CD4-positive, alpha-beta T cell treated with Interleukin-2 at 100 ng/mL for 4 hours (primary cell): ENCODE data around the gene CDCP1.

Experiments used
- DNase-seq: peaks from one replicate; pipeline ENCODE4 v3.0.0-alpha.2; 2020; ENCODE audit warnings: low spot score

CDCP1 gene, protein sequence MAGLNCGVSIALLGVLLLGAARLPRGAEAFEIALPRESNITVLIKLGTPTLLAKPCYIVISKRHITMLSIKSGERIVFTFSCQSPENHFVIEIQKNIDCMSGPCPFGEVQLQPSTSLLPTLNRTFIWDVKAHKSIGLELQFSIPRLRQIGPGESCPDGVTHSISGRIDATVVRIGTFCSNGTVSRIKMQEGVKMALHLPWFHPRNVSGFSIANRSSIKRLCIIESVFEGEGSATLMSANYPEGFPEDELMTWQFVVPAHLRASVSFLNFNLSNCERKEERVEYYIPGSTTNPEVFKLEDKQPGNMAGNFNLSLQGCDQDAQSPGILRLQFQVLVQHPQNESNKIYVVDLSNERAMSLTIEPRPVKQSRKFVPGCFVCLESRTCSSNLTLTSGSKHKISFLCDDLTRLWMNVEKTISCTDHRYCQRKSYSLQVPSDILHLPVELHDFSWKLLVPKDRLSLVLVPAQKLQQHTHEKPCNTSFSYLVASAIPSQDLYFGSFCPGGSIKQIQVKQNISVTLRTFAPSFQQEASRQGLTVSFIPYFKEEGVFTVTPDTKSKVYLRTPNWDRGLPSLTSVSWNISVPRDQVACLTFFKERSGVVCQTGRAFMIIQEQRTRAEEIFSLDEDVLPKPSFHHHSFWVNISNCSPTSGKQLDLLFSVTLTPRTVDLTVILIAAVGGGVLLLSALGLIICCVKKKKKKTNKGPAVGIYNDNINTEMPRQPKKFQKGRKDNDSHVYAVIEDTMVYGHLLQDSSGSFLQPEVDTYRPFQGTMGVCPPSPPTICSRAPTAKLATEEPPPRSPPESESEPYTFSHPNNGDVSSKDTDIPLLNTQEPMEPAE

GRCh38 chr3:45145681-45146614, at the start of gene CDCP1:
TSS of gene CDCP1 (minus strand) at chr3:45146378. CDS start at chr3:45146287, 91 bp downstream.
- DNase-seq, result no peak

DNA sequence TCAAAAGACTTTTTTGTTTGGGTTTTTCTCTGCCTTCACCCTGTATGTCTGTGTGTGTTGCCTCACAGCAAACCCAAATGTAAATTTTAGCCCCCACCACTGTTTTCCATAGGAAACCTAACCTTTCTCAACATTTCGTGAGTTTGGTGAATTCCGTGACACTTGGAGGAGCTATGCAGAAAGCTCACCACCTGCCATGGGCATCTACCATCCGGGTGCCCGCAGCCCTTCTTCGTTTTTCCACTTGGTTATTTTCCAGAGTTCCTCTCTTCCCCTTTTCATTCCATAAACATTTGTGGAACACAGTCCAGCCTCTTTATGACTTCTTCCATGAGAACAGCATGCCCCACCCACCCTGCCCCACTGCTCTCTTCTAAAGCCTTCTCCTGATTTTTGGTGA, 48.6 kb upstream of the CDCP1 start:
- DNase-seq, result no peak

DNA sequence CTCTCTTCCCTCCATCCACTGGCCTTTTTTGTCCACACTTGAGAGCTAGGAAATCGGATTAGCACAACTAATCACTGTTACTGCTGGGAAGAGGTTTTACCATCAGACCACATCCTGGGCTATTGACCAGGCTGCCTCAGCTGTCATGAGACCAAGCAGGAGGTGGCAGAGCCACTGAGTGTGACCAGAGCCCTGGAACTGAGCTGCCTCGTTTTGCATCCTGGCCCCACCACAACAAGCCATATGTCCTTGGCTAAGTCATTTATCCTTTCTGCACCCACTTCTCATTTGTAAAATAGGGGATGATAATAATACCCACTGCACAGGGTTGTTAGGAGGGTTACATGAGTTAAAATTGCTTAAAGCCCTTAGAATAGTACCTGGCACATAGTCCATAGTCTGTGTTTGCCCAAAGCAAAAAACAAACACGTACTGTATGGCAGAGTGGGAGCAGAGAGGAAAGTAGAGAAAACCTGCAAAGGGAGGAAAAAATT, 45.8 kb upstream of the CDCP1 start:
- no peak for DNase-seq

GRCh38 chr3:45191424-45191823, 45.2 kb upstream of the CDCP1 start:
- no peak for DNase-seq

DNA sequence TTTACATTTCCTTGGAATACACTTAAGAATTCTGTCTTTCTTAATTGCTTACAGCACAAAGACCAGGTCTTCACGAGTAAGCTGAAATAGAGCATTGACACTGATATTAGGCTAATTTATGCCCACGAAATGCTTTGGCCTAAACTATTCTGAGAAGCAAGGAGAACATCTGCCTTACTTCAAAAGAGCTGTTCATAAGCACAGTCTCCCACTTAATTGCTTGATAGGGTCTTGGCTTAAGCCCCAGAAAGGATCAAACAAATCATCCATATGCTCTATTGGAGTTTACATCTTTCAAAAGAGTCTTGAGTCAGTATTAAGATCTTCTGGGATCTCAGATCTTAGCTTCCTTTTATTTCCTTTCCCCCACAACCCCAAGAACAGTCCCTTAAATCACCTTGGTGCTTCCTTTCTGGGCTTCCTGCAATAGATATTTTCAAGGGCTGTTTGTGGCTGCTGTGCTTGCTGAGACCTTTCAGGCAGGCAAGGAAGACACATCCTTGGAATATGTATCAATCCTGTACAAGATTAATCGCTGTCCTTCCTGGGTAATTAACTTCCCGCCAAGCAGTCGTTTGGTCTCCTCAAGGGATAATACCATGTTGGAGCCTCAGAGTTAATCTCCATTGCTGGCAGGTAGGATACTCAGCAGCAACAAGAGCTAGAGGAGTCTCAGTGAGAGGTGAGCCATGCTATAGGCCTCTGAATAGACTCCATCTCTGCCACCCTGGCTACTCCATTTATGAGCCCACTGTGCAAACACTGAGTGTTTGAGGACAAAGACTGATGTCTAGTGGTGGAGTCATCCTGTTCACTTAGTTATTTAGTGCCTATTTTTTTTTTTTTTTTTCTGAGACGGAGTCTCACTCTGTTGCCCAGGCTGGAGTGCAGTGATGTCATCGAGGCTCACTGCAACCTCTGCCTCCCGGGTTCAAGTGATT, 42.8 kb upstream of the CDCP1 start:
- no peak for DNase-seq

DNA sequence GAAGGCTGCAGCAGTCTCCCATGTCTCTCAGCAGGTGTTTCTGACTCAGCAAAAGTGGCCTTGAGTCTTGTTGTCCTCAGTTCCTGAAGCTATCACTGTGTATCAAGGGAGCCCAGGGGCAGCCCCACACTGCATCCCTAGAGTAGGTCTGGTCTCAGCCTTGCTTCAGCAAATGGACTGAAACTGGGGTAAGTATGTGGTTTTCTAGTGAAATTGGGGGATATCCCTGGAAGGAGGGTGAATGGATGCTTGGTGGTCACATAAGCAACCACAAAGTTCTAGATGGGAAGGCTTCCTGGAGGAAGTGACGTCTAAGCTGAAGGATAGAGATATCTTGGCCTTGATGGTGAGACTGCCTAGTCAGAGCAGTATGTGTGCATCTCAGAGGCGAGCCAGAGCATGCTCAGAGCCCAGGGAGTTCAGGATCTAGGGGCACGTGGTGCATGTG, 41.5 kb upstream of the CDCP1 start:
- no peak for DNase-seq

GRCh38 chr3:45186871-45187270, 40.7 kb upstream of the CDCP1 start:
- no peak for DNase-seq

DNA sequence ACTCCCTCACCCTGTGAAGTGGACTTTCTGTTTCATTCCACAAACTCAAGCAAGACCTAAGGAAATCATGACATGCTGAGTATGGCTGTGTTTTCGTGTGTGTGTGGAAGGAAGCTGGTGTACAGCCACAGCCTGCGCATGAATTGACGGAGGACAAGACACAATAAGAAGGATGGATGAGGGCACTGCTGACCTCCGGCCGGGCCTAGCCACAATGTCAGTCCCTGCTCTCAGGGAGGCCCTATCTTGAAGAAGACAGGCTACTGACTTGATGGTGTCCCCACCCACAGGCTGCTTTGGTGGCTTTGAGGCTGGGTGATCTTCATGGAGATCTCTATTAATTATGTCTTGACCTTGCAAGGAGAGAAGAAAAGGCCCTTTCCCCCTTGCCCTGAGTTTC, 39.3 kb upstream of the CDCP1 start:
- DNase-seq, result no peak

GRCh38 chr3:45185052-45185451, 38.9 kb upstream of the CDCP1 start:
- no peak for DNase-seq

- no peak for DNase-seq
Observed at GRCh38 chr3:45183872-45184262, 37.7 kb upstream of the CDCP1 start.

- DNase-seq, result no peak
Observed at GRCh38 chr3:45182915-45183871, 37.0 kb upstream of the CDCP1 start.

GRCh38 chr3:45181496-45181895, 35.3 kb upstream of the CDCP1 start:
- no peak for DNase-seq

DNA sequence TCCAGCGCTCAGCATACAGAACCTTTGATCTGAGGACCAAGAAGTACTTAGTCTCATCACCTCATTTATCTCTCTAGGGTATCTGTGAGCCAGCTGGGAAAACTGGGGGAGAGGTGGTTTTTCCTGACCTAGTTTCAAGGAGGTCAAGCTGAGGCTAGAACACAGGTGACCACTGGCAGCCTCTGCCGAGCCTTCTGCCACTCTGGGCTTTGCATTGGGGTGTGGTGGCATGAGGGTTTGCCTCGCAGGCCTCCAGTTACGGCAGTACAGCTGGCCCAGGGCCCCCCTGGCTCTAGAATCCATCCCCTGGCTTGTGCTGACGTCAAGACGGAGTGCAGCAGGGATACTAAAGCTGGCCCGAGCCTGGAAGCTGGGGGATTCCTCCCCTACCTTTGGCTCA, 34.7 kb upstream of the CDCP1 start:
- DNase-seq, result no peak

DNA sequence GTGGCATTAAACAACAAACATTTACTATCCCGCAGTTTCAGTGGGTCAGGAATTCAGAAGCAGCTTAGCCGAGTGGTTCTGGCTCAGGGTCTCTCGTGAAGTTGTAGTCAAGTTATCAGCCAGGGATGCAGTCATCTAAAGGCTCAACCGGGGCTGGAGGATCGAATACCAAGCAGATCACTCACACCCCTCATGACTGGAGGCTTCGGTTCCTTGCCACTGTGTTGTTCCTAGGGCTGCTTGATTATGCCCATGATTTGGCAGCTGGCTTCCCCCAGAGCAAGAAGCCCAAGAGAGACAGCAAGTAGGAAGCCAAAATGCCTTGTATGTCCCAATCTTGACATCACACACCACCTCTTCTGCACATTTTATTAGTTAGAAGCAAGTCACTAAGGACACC, 33.9 kb upstream of the CDCP1 start:
- no peak for DNase-seq

DNA sequence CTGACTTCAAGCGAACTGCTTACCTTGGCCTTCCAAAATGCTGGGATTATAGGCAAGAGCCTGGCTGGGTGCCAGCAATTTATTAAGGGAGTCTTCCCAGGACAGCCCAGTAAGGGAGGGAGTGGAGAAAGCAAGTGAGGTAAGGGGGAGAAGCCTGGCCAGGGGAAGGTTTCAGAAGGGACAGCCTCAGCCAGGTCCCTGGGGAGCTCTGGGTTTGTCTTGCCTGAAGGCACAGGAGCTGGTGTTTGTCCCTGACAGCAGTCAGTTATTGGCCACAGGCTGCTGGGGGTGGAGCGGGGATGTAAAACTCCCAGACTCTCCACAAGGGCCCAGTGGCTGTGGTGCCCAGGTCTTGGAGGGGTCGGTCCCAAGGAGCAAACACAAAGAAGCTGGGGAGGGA, 33.0 kb upstream of the CDCP1 start:
- no peak for DNase-seq

GRCh38 chr3:45178183-45179023, 32.2 kb upstream of the CDCP1 start:
- no peak for DNase-seq

GRCh38 chr3:45176912-45177311, 30.7 kb upstream of the CDCP1 start:
- DNase-seq, result no peak

GRCh38 chr3:45174234-45174633, 28.1 kb upstream of the CDCP1 start:
- DNase-seq, result no peak

- DNase-seq, result no peak
Observed at GRCh38 chr3:45173776-45174175, 27.6 kb upstream of the CDCP1 start.
